Liver (tissue), 3 donors: ENCODE results near the gene BTRC.

Source experiments
- EGR1 ChIP-seq, 2 donors: IDR thresholded peaks; 2 replicates each; pipeline ENCODE4 v1.6.1; 2016 to 2018; ENCODE audit warnings: antibody characterized with exemption in 2 of 2, low read depth in 2 of 2
- HNF4A ChIP-seq, 2 donors: conservative IDR thresholded peaks; 2 replicates each; pipeline ENCODE4 v1.6.1; 2016; ENCODE audit warnings: antibody characterized with exemption in 2 of 2, mild to moderate bottlenecking in 2 of 2
- JUND ChIP-seq, 2 donors: IDR thresholded peaks; 2 replicates each; pipeline ENCODE4 v1.6.1; 2016; ENCODE audit warnings: antibody characterized with exemption in 2 of 2
- RAD21 ChIP-seq, 2 donors: IDR thresholded peaks; 2 replicates each; pipeline ENCODE4 v1.6.1; 2016; ENCODE audit warnings: antibody characterized with exemption in 2 of 2, mild to moderate bottlenecking in 2 of 2
- RXRA ChIP-seq, 2 donors: IDR thresholded peaks; 2 replicates each; pipeline ENCODE4 v1.6.1; 2017 to 2018; ENCODE audit warnings: antibody characterized with exemption in 2 of 2, mild to moderate bottlenecking in 1 of 2
- SP1 ChIP-seq: IDR thresholded peaks from 2 replicates; pipeline ENCODE4 v1.6.1; 2018; ENCODE audit warnings: antibody characterized with exemption, mild to moderate bottlenecking
- YY1 ChIP-seq: IDR thresholded peaks from 2 replicates; pipeline ENCODE4 v1.6.1; 2016; ENCODE audit warnings: antibody characterized with exemption, mild to moderate bottlenecking
- TF ChIP-seq, protein P1 (sequence below): fragments of 150-350 bp; IDR thresholded peaks from 2 replicates; pipeline ENCODE4 v1.5.1; 2017; ENCODE audit warnings: improper control_type of control experiment, low read depth, low read length; ENCODE audit not compliant: missing input control
- TF ChIP-seq, protein P2 (sequence below): IDR thresholded peaks from 2 replicates; pipeline ENCODE4 v1.6.1; 2016; ENCODE audit warnings: antibody characterized with exemption, mild to moderate bottlenecking
- TF ChIP-seq, protein P3 (sequence below): IDR thresholded peaks from 2 replicates; pipeline ENCODE4 v1.6.1; 2016; ENCODE audit warnings: antibody characterized with exemption
- TF ChIP-seq, protein P4 (sequence below): IDR thresholded peaks from 2 replicates; pipeline ENCODE4 v1.6.1; 2016; ENCODE audit warnings: antibody characterized with exemption
- TF ChIP-seq, protein P5 (sequence below): IDR thresholded peaks from 2 replicates; pipeline ENCODE4 v1.6.1; 2016; ENCODE audit warnings: antibody characterized with exemption
- donor health status: healthy.
- donor health status: healthy.

DNA sequence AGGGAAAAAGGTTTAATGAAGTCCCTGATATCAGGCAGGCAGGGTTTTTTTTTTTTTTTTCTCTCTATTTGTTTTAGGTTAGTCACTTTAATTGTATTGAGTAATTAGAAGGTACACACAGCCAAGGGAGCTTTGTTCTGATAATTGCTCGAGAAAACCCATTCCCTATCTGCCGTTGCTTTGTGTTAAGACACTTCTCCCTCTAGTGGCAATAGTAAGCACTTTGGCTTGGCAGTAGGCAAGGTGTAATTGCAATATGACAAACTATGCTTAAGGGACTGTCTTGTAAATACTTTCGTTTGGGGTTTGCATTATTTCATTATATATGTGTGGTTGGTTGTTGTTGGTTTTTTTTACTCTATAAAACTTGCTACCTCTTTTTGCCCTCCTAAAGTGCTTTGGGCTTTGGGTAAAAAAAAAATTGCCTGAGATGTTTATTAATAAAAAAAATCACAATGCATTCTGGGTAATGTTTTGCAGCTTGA lies 113.4 kb downstream of the BTRC start:
- TF ChIP-seq, protein P1, sequence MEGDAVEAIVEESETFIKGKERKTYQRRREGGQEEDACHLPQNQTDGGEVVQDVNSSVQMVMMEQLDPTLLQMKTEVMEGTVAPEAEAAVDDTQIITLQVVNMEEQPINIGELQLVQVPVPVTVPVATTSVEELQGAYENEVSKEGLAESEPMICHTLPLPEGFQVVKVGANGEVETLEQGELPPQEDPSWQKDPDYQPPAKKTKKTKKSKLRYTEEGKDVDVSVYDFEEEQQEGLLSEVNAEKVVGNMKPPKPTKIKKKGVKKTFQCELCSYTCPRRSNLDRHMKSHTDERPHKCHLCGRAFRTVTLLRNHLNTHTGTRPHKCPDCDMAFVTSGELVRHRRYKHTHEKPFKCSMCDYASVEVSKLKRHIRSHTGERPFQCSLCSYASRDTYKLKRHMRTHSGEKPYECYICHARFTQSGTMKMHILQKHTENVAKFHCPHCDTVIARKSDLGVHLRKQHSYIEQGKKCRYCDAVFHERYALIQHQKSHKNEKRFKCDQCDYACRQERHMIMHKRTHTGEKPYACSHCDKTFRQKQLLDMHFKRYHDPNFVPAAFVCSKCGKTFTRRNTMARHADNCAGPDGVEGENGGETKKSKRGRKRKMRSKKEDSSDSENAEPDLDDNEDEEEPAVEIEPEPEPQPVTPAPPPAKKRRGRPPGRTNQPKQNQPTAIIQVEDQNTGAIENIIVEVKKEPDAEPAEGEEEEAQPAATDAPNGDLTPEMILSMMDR: peak; percentile 83
- TF ChIP-seq, protein P2, sequence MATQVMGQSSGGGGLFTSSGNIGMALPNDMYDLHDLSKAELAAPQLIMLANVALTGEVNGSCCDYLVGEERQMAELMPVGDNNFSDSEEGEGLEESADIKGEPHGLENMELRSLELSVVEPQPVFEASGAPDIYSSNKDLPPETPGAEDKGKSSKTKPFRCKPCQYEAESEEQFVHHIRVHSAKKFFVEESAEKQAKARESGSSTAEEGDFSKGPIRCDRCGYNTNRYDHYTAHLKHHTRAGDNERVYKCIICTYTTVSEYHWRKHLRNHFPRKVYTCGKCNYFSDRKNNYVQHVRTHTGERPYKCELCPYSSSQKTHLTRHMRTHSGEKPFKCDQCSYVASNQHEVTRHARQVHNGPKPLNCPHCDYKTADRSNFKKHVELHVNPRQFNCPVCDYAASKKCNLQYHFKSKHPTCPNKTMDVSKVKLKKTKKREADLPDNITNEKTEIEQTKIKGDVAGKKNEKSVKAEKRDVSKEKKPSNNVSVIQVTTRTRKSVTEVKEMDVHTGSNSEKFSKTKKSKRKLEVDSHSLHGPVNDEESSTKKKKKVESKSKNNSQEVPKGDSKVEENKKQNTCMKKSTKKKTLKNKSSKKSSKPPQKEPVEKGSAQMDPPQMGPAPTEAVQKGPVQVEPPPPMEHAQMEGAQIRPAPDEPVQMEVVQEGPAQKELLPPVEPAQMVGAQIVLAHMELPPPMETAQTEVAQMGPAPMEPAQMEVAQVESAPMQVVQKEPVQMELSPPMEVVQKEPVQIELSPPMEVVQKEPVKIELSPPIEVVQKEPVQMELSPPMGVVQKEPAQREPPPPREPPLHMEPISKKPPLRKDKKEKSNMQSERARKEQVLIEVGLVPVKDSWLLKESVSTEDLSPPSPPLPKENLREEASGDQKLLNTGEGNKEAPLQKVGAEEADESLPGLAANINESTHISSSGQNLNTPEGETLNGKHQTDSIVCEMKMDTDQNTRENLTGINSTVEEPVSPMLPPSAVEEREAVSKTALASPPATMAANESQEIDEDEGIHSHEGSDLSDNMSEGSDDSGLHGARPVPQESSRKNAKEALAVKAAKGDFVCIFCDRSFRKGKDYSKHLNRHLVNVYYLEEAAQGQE: peak; percentile 16
- TF ChIP-seq HNF4A (conservative IDR thresholded peaks at IDR 0.05) (peak; percentile 23 to 31), YY1 (no peak), SP1 (no peak), RAD21 (IDR thresholded peaks at IDR 0.05) (peak; percentile 79 to 85), EGR1 (IDR thresholded peaks at IDR 0.05; ENCODE audit: low read depth in 2 of 2) (no peak), JUND (IDR thresholded peaks at IDR 0.05) (peak in 1 of 2 donors; percentile 53), RXRA (IDR thresholded peaks at IDR 0.05) (peak in 1 of 2 donors; percentile 19)
- TF ChIP-seq, protein P3, sequence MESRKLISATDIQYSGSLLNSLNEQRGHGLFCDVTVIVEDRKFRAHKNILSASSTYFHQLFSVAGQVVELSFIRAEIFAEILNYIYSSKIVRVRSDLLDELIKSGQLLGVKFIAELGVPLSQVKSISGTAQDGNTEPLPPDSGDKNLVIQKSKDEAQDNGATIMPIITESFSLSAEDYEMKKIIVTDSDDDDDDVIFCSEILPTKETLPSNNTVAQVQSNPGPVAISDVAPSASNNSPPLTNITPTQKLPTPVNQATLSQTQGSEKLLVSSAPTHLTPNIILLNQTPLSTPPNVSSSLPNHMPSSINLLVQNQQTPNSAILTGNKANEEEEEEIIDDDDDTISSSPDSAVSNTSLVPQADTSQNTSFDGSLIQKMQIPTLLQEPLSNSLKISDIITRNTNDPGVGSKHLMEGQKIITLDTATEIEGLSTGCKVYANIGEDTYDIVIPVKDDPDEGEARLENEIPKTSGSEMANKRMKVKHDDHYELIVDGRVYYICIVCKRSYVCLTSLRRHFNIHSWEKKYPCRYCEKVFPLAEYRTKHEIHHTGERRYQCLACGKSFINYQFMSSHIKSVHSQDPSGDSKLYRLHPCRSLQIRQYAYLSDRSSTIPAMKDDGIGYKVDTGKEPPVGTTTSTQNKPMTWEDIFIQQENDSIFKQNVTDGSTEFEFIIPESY: no peak
- TF ChIP-seq, protein P4, sequence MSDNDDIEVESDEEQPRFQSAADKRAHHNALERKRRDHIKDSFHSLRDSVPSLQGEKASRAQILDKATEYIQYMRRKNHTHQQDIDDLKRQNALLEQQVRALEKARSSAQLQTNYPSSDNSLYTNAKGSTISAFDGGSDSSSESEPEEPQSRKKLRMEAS: no peak
- TF ChIP-seq, protein P5, sequence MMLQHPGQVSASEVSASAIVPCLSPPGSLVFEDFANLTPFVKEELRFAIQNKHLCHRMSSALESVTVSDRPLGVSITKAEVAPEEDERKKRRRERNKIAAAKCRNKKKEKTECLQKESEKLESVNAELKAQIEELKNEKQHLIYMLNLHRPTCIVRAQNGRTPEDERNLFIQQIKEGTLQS: peak; percentile 6
